ENCODE measurements around the gene UBAC1.

Gene UBAC1

GRCh38 chr9:135993765-135994500 lies 32.8 kb upstream of the UBAC1 start:
- no peak for DNase-seq (ENCODE audit: low spot score)

DNA sequence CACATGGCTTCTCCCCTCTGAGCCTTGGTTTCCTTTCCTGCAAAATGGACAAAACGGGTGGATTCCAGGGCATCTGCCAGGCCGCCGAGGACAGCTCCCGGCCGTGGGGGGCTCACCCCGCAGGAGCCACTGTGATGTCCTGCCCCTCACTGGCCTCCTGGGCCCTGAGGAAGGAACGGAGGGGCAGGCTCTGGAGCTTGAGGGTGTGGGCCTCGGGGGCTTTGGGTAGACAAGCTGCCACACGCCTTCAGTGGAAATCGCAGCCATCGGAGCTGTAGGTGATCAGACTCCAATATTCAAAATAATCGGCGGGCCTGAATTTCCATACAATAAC lies 32.2 kb upstream of the UBAC1 start:
- no peak for DNase-seq (ENCODE audit: low spot score)

DNA sequence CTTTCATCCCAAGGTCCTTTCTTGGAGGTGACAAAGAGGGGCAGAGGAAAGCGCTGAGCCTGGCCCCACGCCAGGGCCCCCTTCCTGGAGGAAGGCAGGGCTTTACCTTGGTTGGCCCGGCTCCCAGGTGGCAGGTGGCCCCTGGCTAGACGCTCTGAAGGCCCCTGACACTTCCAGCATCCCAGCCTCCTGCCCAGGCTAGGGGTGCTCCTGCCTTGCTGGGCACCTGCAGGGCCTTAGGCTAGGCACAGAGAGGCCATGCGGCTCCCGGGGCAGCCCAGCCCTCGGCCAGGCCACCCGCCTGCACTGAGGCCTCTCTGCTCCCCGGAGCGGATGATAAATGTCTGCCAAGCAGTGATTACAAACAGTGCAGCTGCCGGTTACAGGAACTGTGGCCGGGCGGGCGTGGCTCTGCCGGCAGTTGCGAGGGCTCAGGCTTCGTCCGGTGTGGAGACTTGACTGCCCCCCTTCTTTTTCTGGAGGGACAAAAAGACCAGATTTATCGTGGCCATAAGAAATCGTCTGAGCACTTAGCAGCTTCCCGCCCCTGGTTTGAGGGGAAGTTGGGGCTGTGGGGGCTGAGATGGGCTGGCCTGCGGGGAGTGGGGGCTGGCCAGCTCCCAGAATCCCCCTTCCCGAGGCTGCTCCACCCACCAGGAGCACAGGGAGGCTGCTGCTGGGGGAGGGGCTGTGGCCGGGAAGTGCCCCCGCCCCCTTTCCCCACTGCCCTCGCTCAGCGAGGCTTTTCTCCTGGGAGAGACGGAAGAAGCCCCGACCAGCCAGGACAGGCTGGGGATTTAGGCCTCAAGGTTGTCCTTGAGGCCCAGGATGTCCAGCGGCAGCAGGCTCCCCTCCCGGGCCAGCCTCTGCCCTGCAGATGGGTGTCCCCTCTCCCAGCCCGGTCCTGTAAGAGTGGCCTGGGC lies 31.6 kb upstream of the UBAC1 start:
- peak; percentile 19 for DNase-seq (ENCODE audit: low spot score)

DNA sequence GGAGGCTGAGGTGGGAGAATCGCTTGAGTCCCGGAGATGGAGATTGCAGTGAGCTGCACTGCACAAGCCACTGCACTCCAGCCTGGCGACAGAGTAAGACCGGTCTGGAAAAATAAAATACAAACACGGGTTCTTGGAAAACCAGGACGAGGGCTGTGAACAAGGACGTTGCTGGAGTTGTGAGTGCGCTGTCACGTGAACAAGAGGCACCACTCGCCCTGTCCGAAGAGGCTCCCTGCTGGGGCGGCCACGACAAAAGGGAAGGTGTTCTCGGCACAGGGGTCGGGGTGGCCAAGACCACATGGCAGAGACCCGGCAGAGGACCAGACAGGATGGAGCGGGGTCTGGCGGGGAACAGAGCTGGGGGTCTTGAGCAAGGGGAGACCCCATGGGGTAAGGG lies 30.6 kb upstream of the UBAC1 start:
- DNase-seq (ENCODE audit: low spot score) = no peak

- DNase-seq (ENCODE audit: low spot score) = no peak
These were observed 29.6 kb upstream of the UBAC1 start for GRCh38 chr9:135990468-135991429.

- DNase-seq (ENCODE audit: low spot score) = no peak
These were observed 28.7 kb upstream of the UBAC1 start for GRCh38 chr9:135989722-135990467.

- DNase-seq (ENCODE audit: low spot score) = no peak
These were observed 28.0 kb upstream of the UBAC1 start for GRCh38 chr9:135989157-135989556.

DNA sequence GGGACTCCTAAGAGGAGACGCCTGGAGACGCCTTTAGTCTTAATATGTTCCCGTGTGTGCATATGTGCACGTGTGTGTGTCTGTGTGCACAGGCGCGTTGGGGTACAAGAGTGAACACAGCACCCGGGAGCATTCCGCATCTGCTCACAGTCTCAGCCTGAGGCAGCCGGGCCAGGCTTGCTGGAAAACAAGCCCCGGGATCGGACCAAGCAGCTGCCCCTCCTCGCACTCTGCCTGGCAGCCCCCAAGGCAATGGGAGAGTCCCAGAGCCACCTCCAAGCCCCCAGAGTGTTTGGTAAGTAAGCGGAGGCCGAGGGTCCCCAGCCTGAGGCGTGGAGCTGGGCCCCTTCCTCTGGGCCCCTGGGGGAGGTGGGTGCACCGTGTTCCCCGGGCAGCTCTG lies 27.3 kb upstream of the UBAC1 start:
- no peak for DNase-seq (ENCODE audit: low spot score)

DNA sequence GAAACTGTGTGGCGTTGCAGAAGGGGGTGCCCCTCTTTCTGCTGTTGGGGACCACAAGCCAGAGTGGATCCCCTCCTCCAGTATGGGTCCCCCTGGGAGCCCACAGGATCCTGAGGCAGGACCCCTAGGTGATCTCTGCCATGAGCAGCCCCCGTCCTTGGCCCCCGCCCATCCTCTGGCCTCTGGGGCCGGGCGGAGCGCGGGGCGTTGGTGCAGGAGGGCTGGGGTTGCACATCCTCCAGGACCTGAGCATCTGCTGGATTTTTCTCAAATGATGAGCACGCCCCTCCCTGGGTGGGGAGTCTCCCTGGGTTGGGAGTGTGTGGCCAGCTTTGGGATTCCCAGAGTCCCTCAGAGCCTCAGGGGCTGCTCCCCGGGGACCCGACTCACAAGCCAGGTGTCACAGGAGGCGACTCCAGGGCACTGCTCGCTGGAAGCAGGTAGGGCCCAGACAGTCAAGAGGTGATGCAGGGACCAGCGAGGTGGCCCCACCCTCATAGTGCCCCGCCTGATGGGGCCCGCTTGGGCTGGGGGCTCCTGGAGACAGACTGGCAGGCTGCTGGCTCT lies 26.7 kb upstream of the UBAC1 start:
- DNase-seq (ENCODE audit: low spot score) = no peak

- DNase-seq (ENCODE audit: low spot score) = no peak
These were observed 25.4 kb upstream of the UBAC1 start for GRCh38 chr9:135986605-135987004.

DNA sequence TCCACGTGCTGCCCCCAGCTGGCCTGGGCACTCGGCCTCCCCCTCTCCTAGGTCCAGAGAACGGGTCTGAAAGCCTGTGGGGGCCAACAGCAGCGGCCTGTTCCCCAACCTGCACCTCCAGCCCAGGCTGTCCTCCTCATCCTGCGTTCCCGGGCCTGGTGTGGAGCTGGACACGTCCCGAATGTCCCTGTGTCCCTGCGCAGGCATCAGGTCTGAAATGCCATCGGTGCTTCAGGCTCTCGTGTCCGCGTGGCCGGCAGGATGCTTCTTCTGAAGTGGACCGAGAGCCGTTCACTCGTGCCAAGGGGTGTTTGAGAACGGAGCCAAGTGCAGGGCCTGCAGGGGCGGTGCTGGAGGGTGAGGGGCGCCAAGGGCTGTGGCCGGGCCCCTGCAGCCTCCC lies 24.7 kb upstream of the UBAC1 start:
- no peak for DNase-seq (ENCODE audit: low spot score)

GRCh38 chr9:135985459-135985774 lies 24.2 kb upstream of the UBAC1 start:
- DNase-seq (ENCODE audit: low spot score) = no peak

DNA sequence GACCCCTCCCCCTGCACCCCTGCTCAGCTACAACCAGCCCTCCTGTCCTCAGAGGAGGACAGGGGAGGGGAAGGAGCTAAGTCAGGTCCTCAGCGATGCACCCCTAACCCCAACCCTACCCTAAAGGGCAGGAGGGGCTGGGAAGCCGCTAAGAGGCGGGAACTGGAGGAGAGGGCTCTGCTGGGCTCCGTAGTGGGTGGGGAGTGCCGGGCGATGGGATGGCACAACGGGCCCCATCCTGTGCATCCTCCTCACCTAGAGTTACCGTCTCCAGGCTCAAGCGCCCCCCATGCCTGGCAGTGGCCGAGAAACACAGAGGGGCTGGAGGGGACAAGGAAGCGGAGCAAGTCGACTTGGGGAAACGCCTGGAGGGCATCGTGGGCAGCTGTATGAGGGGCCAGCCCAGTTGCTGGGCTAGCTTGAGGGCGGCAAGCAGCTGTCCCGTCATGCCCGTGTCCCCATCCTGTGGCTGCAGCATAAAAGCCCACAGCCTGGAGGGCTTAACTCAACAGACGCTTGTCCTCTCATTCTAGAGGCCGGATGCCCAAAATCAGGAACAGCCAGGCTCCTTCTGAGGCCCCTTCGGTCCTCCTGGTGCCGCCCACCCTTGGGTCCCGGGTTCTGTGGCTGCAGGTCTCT lies 23.0 kb upstream of the UBAC1 start:
- DNase-seq (ENCODE audit: low spot score) = no peak

- no peak for DNase-seq (ENCODE audit: low spot score)
These were observed 22.3 kb upstream of the UBAC1 start for GRCh38 chr9:135983208-135984071.

GRCh38 chr9:135982499-135983207 lies 21.5 kb upstream of the UBAC1 start:
- no peak for DNase-seq (ENCODE audit: low spot score)

DNA sequence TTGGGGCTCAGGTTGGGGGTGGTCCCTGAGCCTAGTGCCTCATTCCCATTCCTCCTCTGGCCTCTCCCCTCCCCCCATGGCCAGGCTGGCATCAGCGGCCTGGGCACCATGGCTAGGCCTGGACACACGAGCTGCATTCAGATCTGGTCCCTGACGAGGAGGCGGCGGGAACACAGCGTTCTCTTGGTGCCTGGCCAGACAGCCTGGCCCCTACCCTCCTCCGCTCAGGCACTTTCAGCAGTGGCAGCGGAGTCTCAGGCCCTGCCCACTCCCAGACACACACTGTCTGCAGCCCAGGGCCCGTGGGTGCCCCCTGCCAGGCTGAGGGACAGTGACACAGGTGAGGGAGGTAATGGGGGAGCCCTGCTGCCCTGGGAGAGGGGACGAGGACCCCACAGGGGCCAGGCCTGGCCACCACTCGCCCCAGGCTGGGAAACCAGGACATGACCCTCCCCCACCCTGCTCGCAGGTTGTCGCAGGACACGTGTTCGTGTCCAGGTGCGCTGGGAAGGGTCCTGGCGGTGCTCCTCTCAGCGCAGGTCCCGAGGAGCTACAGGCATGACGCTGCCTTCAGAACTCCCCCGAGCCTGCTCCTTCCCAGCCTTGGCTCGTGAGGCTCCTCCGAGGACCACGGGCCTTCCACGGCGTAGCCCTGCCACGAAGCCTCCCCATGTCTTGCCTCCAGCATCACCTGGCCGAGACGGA lies 19.9 kb upstream of the UBAC1 start:
- DNase-seq (ENCODE audit: low spot score) = no peak

GRCh38 chr9:135979547-135980166 lies 18.5 kb upstream of the UBAC1 start:
- DNase-seq (ENCODE audit: low spot score) = no peak

Measured in COLO829 (cell line).